SK-N-SH (cell line): Measurements from ENCODE around the gene SHANK1.

Experiments used
- CHD2 ChIP-seq: fragments of 150-350 bp; IDR thresholded peaks from 2 replicates; pipeline ENCODE4 v1.6.1; 2018; ENCODE audit warnings: low read length; ENCODE audit not compliant: partially characterized antibody
- EP300 ChIP-seq, 2 experiments: IDR thresholded peaks; 2 replicates each; pipeline versions ENCODE4 v1.4.0 to v1.6.1; 2012; ENCODE audit warnings: borderline replicate concordance in 1 of 2, low read depth in 1 of 2, low read length in 1 of 2
- MAX ChIP-seq: IDR thresholded peaks from 2 replicates; pipeline ENCODE4 v1.4.0; 2012; ENCODE audit warnings: low read depth
- NFIC ChIP-seq: IDR thresholded peaks from 2 replicates; pipeline ENCODE4 v1.4.0; 2012; ENCODE audit warnings: borderline replicate concordance
- POLR2AphosphoS5 ChIP-seq: IDR thresholded peaks from 2 replicates; pipeline ENCODE4 v1.6.1; 2012; ENCODE audit warnings: low read depth, low read length
- TAF1 ChIP-seq: IDR thresholded peaks from 2 replicates; pipeline ENCODE4 v1.6.1; 2012; ENCODE audit warnings: low read depth, mild to moderate bottlenecking, low read length, moderate library complexity, borderline replicate concordance
- TF ChIP-seq, protein P1 (sequence below): fragments of 200-600 bp; sonication (generic); IDR thresholded peaks from 2 replicates; pipeline ENCODE4 v1.6.1; 2017; ENCODE audit warnings: antibody characterized with exemption, mild to moderate bottlenecking, moderate library complexity

DNA sequence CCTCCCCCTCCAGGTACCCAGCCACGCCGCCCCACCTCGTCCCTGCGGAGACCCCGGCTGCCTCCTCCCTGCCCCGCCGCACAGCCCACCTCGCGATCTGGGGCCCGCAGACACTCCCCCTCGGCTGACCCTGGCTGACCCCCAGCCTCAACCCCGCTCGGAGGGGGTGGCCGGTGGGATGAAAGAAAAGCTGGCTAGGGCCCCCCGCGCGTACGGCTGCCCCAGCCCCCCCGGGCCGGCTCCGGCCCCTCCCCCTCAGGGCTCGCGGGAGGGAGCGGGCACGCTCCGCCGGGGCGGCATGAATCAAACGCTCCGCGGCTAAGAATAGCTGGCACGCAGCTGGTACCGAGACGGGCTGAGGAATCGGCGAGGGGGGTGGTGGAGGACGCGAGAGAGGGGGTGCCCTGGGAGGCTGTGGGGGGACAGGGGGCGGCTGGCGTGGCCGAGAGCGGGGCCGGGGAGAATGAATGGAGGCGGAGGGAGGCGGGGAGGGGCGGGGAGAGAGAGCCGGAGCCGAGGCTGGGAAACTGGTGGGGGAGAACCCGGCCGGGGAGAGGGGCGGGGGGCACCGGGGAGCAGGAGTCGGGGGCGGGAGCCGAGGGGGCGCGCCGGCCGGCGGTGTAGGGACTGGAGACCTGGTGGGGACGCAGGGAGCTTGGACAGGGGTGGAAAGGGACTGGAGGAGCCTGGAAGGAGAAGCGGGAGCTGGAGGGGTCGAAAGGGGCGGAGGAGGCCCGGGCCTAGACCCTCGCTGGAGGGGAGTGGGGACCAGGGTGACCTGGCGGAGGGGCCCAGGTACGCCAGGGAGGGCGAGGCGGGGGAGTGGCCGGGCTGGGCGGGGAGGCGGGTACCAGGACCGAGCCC is 1.1 kb downstream of the SHANK1 start:
- TF ChIP-seq POLR2AphosphoS5 (no peak), TAF1 (no peak), NFIC (no peak), EP300 (IDR thresholded peaks at IDR 0.05; ENCODE audit: borderline replicate concordance in 1 of 2, low read depth in 1 of 2, low read length in 1 of 2) (no peak), CHD2 (no peak), MAX (no peak)
- TF ChIP-seq, protein P1, sequence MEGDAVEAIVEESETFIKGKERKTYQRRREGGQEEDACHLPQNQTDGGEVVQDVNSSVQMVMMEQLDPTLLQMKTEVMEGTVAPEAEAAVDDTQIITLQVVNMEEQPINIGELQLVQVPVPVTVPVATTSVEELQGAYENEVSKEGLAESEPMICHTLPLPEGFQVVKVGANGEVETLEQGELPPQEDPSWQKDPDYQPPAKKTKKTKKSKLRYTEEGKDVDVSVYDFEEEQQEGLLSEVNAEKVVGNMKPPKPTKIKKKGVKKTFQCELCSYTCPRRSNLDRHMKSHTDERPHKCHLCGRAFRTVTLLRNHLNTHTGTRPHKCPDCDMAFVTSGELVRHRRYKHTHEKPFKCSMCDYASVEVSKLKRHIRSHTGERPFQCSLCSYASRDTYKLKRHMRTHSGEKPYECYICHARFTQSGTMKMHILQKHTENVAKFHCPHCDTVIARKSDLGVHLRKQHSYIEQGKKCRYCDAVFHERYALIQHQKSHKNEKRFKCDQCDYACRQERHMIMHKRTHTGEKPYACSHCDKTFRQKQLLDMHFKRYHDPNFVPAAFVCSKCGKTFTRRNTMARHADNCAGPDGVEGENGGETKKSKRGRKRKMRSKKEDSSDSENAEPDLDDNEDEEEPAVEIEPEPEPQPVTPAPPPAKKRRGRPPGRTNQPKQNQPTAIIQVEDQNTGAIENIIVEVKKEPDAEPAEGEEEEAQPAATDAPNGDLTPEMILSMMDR: no peak
